ENCODE measurements around the gene SLC16A7.
A peak's percentile ranks its signal among the peaks of the same experiment; 100 is the strongest.

SLC16A7 gene

DNA sequence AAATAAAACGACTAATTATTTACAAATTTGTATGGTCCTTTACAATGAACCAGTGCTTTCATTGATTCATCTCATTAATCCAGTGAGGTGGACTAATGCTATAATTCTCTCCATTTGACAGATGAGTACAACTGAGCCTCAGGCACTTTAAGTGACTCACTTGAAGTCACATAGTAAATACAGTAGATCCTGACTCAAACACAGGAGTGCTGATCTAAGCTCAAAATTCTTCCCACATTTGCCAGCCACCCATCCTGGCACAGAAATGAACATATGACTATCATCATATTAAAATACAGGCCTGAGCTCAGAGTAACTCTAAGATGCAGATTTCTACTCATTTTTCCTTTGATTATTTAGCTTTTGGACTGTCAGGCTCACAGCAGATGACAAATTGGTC is 30.6 kb downstream of the SLC16A7 start:
- peak; percentile 10 for DNase-seq

DNA sequence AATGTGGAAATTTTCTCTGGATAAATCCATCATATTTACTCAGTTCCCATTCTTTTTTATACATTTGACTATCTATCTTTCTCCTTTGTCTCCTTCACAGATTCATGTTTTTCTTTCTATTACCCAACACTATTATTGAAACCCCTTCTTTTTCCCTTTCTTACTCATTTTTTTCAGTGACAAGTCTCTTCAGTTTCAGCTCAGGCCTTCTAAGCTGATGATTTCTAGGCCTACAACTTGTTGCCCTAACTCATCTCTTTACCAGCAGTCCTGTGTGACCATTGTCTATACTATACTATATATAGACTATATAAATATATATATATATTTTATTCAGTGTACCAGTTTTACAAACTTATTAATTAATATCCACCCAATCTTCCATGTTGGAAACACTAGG is 31.8 kb downstream of the SLC16A7 start:
- no peak for DNase-seq

DNA sequence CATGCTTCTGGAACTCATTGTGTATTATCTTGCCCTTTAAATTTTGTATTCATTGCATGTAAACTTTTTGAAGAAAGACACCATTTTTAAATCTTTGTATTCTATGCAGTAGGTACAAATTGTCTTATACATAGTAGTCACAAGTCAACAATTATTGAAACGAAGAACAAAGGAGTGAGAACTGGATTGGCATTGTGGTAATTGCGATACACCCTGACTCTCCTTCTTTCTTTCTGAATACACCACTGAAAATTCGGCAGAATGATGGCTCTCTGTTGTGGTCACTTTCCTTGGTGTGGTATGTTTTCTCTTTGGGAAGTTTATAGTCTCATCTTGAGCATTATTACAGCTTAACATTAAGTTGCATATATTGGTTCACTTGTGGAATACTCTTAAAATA is 34.1 kb downstream of the SLC16A7 start:
- no peak for DNase-seq

GRCh38 chr12:59632408-59632807 is 36.6 kb downstream of the SLC16A7 start:
- no peak for DNase-seq

DNA sequence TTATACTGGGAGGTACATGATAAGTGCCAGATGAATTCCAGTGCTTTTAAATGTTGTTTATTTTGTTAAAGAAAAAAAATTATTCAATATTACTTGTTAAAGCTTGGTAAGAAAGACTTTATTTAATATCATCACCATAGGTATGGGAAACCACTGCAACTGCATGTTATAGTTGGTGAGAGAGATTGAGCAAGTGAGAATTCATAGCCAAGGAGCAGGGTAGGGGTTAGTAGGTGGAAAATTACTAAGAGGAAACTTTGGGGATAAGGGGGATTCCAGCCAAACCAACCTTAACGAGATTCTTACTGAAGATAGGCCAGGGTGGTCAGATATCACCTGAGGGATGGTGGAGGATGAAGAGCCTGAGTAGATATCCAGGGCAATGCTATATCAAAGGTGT is 38.4 kb downstream of the SLC16A7 start:
- no peak for DNase-seq

GRCh38 chr12:59636945-59637691 is 41.3 kb downstream of the SLC16A7 start:
- DNase-seq, result no peak

DNA sequence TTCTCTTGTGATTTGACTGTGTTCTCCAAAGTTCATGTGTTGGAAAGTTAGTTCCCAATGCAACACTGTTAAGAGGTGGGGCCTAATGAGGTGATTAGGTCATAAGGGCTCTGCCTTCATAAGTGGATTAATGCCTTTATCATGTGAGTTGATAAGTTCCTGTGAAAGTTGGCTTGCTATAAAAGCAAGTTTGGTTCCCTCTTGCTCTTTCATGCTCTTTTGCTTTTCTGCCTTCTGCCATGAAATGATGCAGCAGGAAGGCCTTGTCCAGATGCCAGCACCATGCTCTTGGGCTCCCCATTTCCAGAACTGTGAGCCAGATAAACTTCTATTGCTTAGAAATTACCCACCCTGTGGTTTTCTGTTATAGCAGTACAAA is 41.9 kb downstream of the SLC16A7 start:
- DNase-seq, result no peak

- DNase-seq, result no peak
Measured at GRCh38 chr12:59643550-59643949, 47.7 kb downstream of the SLC16A7 start.

- DNase-seq, result peak; percentile 6
Measured at GRCh38 chr12:59645242-59645641, 49.4 kb downstream of the SLC16A7 start.

GRCh38 chr12:59646636-59647035 is 50.8 kb downstream of the SLC16A7 start:
- DNase-seq, result no peak

- no peak for DNase-seq
Measured at GRCh38 chr12:59649203-59649602, 53.4 kb downstream of the SLC16A7 start.

DNA sequence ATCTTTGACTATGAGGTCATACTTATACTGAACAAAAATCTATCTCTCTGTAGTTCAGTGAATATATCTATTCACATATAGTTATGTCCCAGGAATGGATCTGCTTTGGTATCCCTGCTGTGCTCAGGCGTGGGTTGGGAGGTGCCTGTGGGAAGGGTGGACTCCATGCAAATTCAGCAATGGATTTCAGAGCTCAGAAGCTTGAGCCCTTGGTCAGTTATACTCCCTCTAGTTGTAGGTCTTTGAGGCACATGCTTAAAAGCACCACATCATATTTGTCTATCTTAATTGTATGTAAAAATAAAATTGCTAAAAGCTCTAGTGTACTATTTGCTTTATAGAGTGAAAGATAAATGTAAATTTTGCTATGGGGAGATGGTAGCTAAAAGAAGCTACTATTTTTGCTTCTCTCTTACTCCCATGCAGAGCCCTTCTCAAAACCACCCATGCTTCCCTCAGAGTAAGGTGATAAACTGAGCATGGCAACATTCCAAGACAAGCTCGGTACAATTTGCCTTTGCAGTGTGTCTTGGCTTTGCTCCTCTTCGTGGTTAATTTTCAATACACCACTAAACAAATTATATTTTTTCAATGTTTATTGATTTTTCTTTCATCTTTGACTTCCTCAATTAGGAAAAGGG is 54.9 kb downstream of the SLC16A7 start:
- peak; percentile 13 for DNase-seq

DNA sequence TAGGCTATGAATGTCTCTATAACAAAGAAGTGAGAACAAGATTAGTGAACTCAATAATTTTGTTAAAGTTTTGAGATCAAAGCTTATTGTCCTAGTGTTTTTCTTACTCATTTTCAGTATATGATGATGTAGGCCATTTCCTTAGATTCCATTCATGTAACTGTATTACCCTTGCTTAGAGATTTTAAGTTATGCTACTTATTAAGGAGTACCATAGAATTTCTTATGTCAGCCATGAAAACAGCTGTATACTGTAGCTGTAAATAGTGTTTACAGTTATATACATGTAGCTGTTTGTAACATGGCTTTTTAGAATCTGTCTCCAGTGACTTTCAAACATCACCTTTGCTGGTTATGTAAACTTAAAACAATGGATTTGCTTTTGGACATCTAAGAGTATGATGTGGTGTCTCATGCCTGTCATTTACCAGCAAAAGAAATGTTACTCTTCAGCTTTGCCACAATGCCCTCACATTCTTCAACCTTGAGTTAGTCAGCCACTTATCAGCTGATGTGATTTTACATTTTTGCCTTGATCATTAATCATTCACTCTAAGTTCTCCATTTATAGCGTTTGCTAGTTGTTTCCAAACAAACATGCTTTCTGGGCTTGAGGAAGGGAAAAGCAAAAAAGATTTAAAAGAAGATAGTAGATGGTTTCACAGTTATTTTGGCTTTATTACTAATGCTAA is 55.5 kb downstream of the SLC16A7 start:
- DNase-seq, result peak; percentile 17

- DNase-seq, result no peak
Measured at GRCh38 chr12:59652130-59652529, 56.3 kb downstream of the SLC16A7 start.

DNA sequence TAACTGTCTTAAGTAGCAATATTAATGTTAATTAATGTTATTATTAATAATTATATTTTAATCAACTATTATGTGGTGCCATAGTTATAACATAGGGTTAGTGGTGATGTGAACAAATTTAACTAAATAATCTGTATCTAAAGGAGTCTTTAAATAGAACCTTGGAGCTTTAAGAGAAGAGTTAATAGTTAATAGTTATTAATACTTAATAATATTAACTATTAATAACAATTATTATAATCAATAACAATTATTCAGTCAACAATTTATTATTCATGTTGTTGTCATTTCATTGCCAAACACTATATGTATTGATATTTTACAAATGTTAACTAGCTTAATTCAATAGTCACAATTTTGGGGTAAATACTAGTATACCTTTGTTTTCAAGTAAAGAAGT is 58.2 kb downstream of the SLC16A7 start:
- DNase-seq, result no peak

- DNase-seq, result no peak
Measured at GRCh38 chr12:59657266-59657665, 61.4 kb downstream of the SLC16A7 start.

DNA sequence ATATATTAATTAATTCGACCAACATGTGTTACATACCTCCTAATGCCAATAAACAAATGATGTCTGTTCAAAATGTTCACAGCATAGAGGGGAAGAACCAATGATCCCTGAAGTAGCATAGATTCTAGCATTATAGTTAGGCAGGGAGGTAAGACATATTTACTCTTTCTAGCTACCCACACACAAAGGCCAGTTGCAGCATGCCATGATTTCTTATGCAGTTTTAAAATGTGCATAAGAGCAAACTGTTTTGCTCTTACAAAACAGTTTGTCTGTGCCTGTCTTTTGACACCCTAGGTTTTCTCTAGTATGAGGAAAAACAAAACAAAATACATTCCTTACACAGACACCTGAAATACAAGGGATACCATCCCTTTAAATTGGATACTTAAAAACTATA is 61.9 kb downstream of the SLC16A7 start:
- no peak for DNase-seq

DNA sequence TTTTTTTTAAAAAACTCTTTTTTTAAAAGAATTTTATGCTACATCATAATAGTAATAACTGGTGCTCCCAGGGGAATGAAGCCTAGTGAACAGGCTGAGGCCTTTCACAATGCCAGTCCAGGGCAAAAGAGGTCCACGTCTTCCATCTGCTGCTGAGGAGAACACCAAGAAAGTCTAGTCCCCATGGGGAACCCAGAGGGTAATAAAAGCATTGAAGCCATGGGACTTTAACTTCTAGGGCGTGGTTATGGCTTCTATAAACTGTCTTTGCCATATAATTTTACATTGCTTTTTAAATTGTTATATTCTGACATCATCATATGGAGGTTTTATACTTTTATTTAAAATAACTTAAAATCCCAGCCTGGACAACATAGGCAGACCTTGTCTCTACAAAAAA is 64.3 kb downstream of the SLC16A7 start:
- DNase-seq, result no peak

- DNase-seq, result no peak
Measured at GRCh38 chr12:59660921-59661597, 65.2 kb downstream of the SLC16A7 start.

DNA sequence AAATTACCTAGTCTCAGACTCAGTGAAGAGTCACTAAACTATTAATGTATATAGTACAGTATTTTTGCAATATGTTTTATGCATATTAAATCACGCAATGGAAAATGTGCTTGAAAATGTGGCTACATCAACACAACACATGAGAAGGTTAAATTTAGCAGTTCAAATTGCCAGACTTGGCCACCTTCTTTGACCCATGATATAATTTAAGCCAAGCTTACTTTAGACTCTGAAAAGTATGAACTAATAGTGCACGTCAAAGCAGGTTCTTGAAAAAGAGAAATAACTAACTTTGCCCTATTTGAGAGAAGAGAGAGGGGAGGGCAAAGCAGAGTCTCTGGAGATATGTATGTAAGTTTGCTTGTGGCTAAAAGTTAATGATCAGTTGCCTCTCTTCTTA is 68.7 kb downstream of the SLC16A7 start:
- DNase-seq, result no peak

- DNase-seq, result no peak
Measured at GRCh38 chr12:59665701-59666100, 69.9 kb downstream of the SLC16A7 start.

GRCh38 chr12:59668674-59669073 is 72.8 kb downstream of the SLC16A7 start:
- DNase-seq, result no peak

GRCh38 chr12:59672273-59672672 is 76.4 kb downstream of the SLC16A7 start:
- no peak for DNase-seq

- no peak for DNase-seq
Measured at GRCh38 chr12:59675461-59675860, 79.6 kb downstream of the SLC16A7 start.

All from DMS53 (cell line).